ENCODE results near the gene TXNL4A. TPM values are rescaled to one million over a fixed set of nuclear protein-coding genes. Genes with fewer than 3 reads are reported as not detected.

TXNL4A gene
- total and polyA plus RNA-seq, 7 experiments from 2014 or later = 56.9 to 205 (median 72.6) TPM

Other genes with a start within 250 kb of the TXNL4A start
- gene KCNG2, start 190.6 kb downstream of the TXNL4A start, total RNA-seq = not detected
- gene KCNG2, start 190.6 kb downstream of the TXNL4A start, polyA plus RNA-seq = not detected
- 100 to 1,000 TPM in 1 of 5 experiments, 10 to 100 TPM in 4; 30.7 to 106 (median 40.4) TPM for gene SLC66A2, start 36.9 kb downstream of the TXNL4A start, total RNA-seq
- 10 to 100 TPM; 14.9 to 20.2 TPM for gene SLC66A2, start 36.9 kb downstream of the TXNL4A start, polyA plus RNA-seq
- gene HSBP1L1, start 23.9 kb downstream of the TXNL4A start, total RNA-seq = 10 to 100 TPM; 13.7 to 44.9 (median 41.7) TPM
- 10 to 100 TPM; 21.9 to 32.4 TPM for gene HSBP1L1, start 23.9 kb downstream of the TXNL4A start, polyA plus RNA-seq
- 10 to 100 TPM; 17.6 to 23.5 (median 21.7) TPM for gene RBFA, start 45.9 kb upstream of the TXNL4A start, total RNA-seq
- gene RBFA, start 45.9 kb upstream of the TXNL4A start, polyA plus RNA-seq = 10 to 100 TPM; 14.6 to 15.7 TPM
- 10 to 100 TPM; 18.4 to 41.4 (median 25.3) TPM for gene ADNP2, start 120.7 kb upstream of the TXNL4A start, total RNA-seq
- 10 to 100 TPM; 10.3 to 10.7 TPM for gene ADNP2, start 120.7 kb upstream of the TXNL4A start, polyA plus RNA-seq

Data from naive thymus-derived CD4-positive, alpha-beta T cell (primary cell).